Ovary (tissue), 3 donors: ENCODE measurements around the gene PDXK.

Source experiments
- EP300 ChIP-seq: sonication (generic); formaldehyde crosslinking; IDR thresholded peaks from one replicate; pipeline ENCODE4 v1.6.1; 2017; ENCODE audit warnings: antibody characterized with exemption
- POLR2A ChIP-seq: fragments of 450-650 bp; IDR thresholded peaks from one replicate; pipeline ENCODE4 v1.6.1; 2017; ENCODE audit warnings: antibody characterized with exemption, mild to moderate bottlenecking, moderate library complexity
- TF ChIP-seq, protein P1 (sequence below), 3 donors: fragments of 450-650 bp in 2 of 3; fragments of 200-600 bp in 1 of 3; IDR thresholded peaks; one replicate each; pipeline versions ENCODE4 v1.5.1 to v1.8.0; 2016 to 2022; ENCODE audit warnings: antibody characterized with exemption in 3 of 3, mild to moderate bottlenecking in 1 of 3
- donor health status: DM: no; HTN: no; CAD: no.

DNA sequence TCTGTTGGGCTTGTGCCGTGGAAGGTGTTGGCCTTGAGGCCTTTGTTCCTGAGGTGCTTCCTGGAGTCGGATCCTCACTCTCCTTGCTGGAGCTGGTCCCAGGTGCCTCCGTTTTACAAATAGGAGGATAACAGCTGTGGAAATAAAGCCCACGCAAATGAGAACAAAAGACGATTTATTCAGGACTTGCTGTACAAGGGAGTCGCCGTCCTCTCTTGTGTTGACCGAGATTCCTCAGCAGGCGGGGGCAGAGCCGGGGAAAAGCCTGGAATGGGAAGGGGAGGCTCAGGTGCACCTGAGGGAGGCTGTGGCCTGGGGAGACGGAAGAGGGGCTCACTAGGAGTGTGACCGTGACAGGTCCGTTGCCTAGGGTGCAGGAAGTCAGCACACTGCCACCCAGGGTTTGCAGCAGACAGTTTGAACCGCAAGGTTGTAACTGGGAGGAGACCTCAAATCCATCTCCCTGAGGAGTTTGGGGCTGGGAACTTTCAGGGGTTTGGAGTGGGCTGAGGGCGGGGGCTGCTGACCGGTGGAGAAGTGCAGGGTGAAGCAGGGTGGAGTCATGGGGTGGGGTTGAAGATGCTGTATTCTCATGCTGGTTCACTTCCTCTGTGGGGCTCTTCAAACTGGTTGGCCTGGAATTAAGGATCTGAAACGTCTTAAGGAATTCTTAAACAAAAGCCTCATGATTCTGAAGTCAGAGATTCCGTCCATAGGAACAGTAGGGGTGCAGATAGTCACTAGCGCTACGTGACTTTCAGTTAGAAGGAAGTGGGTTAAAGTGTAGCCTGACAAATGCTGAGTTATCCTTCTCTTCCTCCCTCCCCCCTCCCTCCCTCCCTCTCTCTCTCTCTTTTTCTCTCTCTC lies 59.8 kb downstream of the PDXK start:
- TF ChIP-seq POLR2A (no peak), EP300 (no peak)
- TF ChIP-seq, protein P1, sequence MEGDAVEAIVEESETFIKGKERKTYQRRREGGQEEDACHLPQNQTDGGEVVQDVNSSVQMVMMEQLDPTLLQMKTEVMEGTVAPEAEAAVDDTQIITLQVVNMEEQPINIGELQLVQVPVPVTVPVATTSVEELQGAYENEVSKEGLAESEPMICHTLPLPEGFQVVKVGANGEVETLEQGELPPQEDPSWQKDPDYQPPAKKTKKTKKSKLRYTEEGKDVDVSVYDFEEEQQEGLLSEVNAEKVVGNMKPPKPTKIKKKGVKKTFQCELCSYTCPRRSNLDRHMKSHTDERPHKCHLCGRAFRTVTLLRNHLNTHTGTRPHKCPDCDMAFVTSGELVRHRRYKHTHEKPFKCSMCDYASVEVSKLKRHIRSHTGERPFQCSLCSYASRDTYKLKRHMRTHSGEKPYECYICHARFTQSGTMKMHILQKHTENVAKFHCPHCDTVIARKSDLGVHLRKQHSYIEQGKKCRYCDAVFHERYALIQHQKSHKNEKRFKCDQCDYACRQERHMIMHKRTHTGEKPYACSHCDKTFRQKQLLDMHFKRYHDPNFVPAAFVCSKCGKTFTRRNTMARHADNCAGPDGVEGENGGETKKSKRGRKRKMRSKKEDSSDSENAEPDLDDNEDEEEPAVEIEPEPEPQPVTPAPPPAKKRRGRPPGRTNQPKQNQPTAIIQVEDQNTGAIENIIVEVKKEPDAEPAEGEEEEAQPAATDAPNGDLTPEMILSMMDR (IDR thresholded peaks at IDR 0.05) = no peak
